Duodenal mucosa (tissue), 2 donors: ENCODE measurements around the gene SLC27A3.
A peak's percentile ranks its signal among the peaks of the same experiment; 100 is the strongest.

Source experiments
- H3K27ac ChIP-seq: one replicate; pipeline ENCODE4 v1.7.0; 2013; ENCODE audit warnings: low read depth, low read length
- H3K27me3 ChIP-seq, 2 donors: one replicate each; pipeline ENCODE4 v1.7.0; 2013; ENCODE audit warnings: low read length in 2 of 2, control low read depth in 1 of 2; ENCODE audit not compliant: insufficient read depth in 2 of 2, control insufficient read depth in 1 of 2
- H3K36me3 ChIP-seq, 2 donors: one replicate each; pipeline ENCODE4 v1.7.0; 2013; ENCODE audit warnings: low read length in 2 of 2, control low read depth in 1 of 2; ENCODE audit not compliant: insufficient read depth in 2 of 2, control insufficient read depth in 1 of 2
- H3K4me1 ChIP-seq, 2 donors: one replicate each; pipeline ENCODE4 v1.7.0; 2013; ENCODE audit warnings: low read length in 2 of 2, control low read depth in 1 of 2; ENCODE audit not compliant: insufficient read depth in 2 of 2, control insufficient read depth in 1 of 2
- H3K4me3 ChIP-seq, 2 donors: one replicate each; pipeline ENCODE4 v1.7.0; 2013; ENCODE audit warnings: low read length in 2 of 2, low read depth in 1 of 2
- H3K9ac ChIP-seq, 2 donors: one replicate each; pipeline ENCODE4 v1.7.0; 2013; ENCODE audit warnings: low read length in 2 of 2, low read depth in 1 of 2
- H3K9me3 ChIP-seq, 2 donors: one replicate each; pipeline ENCODE4 v1.7.0; 2013; ENCODE audit warnings: low read length in 2 of 2, control low read depth in 1 of 2; ENCODE audit not compliant: control insufficient read depth in 1 of 2

Gene SLC27A3, protein sequence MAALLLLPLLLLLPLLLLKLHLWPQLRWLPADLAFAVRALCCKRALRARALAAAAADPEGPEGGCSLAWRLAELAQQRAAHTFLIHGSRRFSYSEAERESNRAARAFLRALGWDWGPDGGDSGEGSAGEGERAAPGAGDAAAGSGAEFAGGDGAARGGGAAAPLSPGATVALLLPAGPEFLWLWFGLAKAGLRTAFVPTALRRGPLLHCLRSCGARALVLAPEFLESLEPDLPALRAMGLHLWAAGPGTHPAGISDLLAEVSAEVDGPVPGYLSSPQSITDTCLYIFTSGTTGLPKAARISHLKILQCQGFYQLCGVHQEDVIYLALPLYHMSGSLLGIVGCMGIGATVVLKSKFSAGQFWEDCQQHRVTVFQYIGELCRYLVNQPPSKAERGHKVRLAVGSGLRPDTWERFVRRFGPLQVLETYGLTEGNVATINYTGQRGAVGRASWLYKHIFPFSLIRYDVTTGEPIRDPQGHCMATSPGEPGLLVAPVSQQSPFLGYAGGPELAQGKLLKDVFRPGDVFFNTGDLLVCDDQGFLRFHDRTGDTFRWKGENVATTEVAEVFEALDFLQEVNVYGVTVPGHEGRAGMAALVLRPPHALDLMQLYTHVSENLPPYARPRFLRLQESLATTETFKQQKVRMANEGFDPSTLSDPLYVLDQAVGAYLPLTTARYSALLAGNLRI

DNA sequence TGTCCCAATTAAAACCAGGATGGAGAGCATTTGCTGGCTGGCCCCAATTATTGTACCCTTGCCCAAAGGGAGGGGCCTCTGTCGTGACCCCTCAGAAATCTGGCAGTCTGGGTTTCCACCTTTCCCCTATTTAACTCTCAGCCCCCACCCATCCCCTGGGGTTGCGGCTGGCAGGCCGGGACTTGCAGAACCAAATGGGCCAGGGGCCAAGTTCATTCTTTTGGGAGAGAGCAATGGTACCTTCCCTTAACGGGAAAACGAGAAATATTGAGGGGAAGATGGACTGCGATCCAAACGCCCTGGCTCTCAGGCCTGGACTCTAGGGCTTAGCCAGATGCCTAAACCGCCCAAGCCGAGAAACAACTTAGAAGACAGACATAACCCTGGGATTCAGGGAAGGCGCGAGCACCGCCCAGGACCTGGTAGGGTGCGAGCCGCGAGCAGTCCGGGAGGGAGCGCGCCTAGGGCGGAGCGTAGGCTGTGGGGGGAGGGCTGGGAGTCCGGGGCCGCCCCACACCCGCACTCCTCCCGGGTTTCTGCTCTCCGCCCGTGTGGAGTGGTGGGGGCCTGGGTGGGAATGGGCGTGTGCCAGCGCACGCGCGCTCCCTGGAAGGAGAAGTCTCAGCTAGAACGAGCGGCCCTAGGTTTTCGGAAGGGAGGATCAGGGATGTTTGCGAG is at the start of gene SLC27A3:
TSS of gene SLC27A3 (plus strand) at position 628 of the 678 bp plus-strand sequence. CDS start 91 bp downstream, outside the sequence.
- H3K36me3 ChIP-seq = peaks cover 7 to 34% of the 10 kb centered on the region in 2 donors
- H3K4me3 ChIP-seq = peak within 1 kb of the TSS; percentile 71 to 72
- no peaks in the 10 kb centered on the region for H3K27me3 ChIP-seq
- peaks cover 23 to 32% of the 10 kb centered on the region in 2 donors for H3K4me1 ChIP-seq
- no peaks in the 10 kb centered on the region for H3K9me3 ChIP-seq
- peak within 1 kb of the TSS; percentile 58 for H3K27ac ChIP-seq
- peak within 1 kb of the TSS; percentile 46 to 82 for H3K9ac ChIP-seq

DNA sequence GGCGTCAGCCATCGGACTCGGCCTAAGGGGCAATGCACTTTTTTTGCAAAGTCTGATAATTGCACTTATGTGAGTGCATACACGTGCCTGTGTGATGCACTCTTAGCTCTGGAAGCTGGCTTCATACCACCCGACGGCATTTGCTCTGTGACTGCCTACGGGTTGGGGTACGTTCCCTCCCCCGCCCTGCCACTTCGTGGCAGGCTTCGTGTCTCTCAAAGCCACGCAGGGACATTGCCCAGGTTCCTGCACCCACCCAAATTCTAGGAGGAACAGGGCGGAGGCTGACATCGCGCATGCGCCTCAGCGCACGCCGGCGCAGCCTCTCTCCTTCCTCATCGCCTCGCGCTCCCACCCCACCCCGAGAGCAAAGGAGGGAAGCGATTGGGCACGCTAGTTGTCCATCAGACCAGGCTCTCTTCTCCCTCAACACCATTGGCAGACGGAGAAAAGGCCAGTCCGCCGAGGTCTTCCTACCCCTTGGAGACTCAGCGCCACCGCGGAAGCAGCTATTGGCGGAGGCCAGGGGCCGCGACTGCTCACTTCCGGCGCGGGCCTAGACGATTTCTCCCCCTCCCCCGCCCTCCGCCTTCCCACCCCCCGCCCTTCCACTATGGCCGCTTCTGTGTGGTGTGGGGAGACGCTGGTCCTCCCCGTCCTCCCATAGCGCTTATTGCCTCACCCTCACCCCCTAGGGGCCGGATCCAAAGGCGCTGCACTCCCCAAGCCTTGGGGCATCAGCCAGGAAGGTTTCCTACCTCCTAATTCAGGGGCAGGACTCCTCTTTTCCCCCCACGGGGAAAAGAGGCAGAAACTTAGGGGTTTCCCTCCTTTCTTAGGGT is 47.5 kb upstream of the SLC27A3 start, which contains the start of gene INTS3:
TSS of gene INTS3 (plus strand) at position 588 of the 842 bp plus-strand sequence. CDS start 585 bp downstream, outside the sequence.
- Histone ChIP-seq H3K4me1 (peaks cover 14 to 18% of the 10 kb centered on the region in 2 donors), H3K4me3 (peak within 1 kb of the TSS; percentile 90 to 92), H3K9ac (peak within 1 kb of the TSS; percentile 95 to 99), H3K27ac (peak within 1 kb of the TSS; percentile 91), H3K36me3 (no peaks in the 10 kb centered on the region), H3K27me3 (no peaks in the 10 kb centered on the region), H3K9me3 (no peaks in the 10 kb centered on the region)

DNA sequence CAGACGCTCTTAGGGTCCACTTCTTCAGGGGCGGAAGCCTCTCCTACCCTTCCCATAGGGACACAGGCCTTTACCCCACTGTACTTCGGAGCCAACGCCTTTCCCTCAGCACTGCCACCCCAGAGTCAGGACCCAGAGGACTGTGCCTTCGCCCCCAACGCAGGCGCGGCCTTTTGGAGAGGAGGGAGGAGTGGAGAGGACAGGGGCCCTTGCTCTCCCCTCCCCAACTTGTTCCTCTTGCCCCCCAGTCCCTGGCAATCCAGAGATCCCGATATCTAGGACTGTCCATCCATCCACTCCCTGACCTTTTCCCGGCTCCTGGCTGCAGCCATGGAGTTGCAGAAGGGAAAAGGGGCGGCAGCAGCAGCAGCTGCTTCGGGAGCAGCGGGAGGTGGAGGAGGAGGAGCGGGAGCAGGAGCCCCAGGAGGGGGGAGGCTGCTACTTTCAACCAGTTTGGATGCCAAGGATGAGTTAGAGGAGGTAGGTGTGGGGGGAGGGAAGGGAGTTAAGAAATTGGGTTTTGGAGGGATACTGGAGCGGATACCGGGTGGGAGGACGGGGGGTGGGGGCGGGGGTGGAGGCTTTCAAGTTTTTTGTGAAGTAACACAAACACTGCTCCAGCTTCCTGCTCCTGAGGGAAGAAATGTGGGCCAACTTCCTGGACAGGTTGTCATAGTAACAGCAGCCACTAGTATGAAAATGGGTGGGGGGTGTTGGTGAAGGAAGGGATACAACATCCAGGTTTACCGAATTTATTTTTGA is 46.7 kb upstream of the SLC27A3 start:
- Histone ChIP-seq H3K4me3 (peak overlapping the region; percentile 90 to 92), H3K27ac (peak overlapping the region; percentile 91), H3K9ac (peak overlapping the region; percentile 95 to 99), H3K27me3 (no peaks in the 10 kb centered on the region), H3K4me1 (peaks cover 14 to 18% of the 10 kb centered on the region in 2 donors), H3K9me3 (no peaks in the 10 kb centered on the region), H3K36me3 (no peaks in the 10 kb centered on the region)

DNA sequence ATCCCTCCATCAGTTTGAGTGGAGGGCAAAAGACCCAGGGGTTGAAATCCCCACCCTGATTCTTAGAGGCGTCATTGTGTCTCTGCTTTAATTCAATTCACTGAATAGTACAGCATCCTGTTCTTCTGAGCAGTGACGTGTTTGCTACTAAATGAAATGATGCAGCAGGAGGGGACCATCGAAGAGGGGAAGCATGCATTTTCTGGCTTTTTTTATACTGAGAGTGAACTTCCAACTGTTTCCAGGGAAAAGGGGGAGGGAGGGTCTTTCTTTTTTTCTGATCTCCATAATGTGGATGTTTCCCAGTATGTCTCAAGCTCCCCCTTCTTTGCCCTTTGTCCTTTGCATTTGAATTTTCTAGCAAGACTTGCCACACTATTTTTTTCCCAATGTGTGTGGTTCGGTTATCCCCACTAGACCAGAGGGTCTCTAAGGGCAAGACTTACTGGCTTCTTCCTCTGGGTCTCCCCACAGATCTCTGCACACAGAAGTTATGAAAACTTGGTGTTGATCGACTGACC is 44.7 kb upstream of the SLC27A3 start:
- Histone ChIP-seq H3K27me3 (no peaks in the 10 kb centered on the region), H3K4me3 (no peak overlapping the region), H3K36me3 (peaks cover 0 to 2% of the 10 kb centered on the region in 2 donors), H3K27ac (no peak overlapping the region), H3K9me3 (no peaks in the 10 kb centered on the region), H3K9ac (no peak overlapping the region), H3K4me1 (peaks cover 14 to 22% of the 10 kb centered on the region in 2 donors)

DNA sequence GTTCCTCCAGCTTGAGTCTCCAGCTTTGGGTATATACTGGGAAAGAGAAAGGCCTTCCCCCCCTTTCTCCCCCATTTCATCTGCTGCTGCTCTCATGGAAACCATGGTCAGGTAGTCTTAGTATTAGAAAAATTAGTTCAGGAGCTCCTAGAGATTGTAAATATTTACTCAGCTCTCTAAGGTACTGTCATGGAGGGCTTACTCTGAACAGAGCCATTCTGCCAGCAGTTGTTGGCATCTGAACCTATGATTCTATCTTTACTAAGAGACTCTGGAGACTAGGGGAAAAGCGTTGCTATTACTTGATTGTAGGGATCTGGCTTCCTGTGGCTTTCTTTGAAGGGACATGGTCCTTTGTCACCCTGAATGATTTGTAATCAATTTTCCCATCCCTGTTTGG is 41.2 kb upstream of the SLC27A3 start:
- Histone ChIP-seq H3K27ac (no peak overlapping the region), H3K9ac (no peak overlapping the region), H3K27me3 (no peaks in the 10 kb centered on the region), H3K4me1 (peaks cover 12 to 21% of the 10 kb centered on the region in 2 donors), H3K36me3 (peaks cover 0 to 2% of the 10 kb centered on the region in 2 donors), H3K4me3 (no peak overlapping the region), H3K9me3 (no peaks in the 10 kb centered on the region)

DNA sequence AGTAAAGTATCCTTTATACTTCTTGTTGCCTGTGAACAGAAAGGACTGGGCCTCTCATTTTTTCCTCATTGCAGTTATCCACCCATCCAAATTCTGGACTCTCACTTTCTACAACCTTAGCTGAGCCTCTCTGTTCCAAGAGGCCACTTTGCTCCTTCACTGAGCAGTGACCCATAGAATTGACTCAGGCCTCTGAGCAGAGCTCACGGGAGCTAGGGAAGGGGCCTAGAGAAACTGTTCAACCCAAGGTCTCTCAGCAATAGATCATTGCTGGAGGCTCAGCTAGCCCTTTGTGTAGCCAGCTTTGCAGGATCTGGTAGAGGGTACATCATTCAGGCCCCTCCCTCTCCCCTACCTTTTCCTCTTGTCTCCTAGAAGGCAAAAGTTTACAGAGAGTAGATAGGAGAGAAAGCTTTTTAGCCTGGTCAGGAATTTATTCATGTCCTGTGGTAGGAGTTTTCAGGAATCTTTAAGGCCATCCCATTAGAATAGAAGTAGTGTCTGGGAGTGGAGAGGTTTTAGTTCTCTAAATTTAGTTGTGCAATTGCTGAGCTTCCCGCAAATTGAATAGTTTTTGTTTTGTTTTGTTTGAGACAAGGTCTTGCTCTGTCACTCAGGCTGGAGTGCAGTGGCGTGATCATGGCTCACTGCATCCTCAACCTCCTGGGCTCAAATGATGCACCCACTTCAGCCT is 40.7 kb upstream of the SLC27A3 start:
- H3K27ac ChIP-seq = no peak overlapping the region
- no peak overlapping the region for H3K9ac ChIP-seq

DNA sequence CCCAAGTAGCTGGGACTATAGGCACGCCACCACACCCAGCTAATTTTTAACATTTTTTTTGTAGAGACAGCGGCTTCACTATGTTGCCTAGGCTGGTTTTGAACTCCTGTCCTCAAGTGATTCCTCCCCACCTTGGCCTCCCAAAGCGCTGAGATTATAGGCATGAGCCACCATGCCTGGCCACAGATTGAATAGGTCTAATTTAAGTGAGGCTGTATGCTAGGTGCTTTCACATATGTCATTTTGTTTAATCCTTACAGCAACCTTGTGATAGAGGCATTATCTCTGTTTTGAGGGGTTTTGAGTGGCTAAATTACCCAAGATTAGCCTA is 40.2 kb upstream of the SLC27A3 start:
- H3K9ac ChIP-seq = no peak overlapping the region
- no peak overlapping the region for H3K27ac ChIP-seq
- no peaks in the 10 kb centered on the region for H3K9me3 ChIP-seq
- H3K4me1 ChIP-seq = peaks cover 1 to 13% of the 10 kb centered on the region in 2 donors
- peaks cover 0 to 2% of the 10 kb centered on the region in 2 donors for H3K36me3 ChIP-seq
- no peaks in the 10 kb centered on the region for H3K27me3 ChIP-seq
- no peak overlapping the region for H3K4me3 ChIP-seq

More for the DNA sequence above, 40.7 kb upstream of the SLC27A3 start:
- Histone ChIP-seq H3K9me3 (no peaks in the 10 kb centered on the region), H3K4me3 (no peak overlapping the region), H3K27me3 (no peaks in the 10 kb centered on the region), H3K4me1 (peaks cover 6 to 16% of the 10 kb centered on the region in 2 donors), H3K36me3 (peaks cover 0 to 2% of the 10 kb centered on the region in 2 donors)

DNA sequence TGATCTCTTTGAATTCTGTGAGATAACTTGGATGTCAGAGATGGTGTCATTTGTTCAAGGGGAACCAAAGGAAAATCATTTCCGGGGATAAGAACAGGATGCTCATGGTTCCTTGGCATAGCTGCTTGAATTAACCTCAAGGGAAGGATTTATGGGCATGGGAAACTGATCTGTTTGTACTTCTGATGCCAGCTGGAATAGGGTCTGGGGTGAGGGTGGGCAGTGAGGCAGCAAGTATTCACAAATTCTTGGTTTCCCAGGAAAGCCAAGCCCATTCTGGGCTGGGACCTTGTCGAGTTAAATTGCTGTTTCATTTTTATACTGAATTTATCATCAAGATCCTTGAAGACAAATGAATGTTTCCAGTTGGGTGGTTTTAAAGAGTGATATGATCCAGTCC is 33.2 kb upstream of the SLC27A3 start:
- H3K4me1 ChIP-seq = peaks cover 0 to 4% of the 10 kb centered on the region in 2 donors
- H3K27ac ChIP-seq = peak overlapping the region; percentile 15
- peaks cover 20 to 58% of the 10 kb centered on the region in 2 donors for H3K36me3 ChIP-seq
- H3K27me3 ChIP-seq = no peaks in the 10 kb centered on the region
- H3K9me3 ChIP-seq = no peaks in the 10 kb centered on the region
- no peak overlapping the region for H3K9ac ChIP-seq
- H3K4me3 ChIP-seq = no peak overlapping the region
